Left ventricle myocardium superior (tissue), 1 donor: ENCODE measurements around the gene WDR70. TPM values are rescaled to one million over a fixed set of nuclear protein-coding genes. Genes with fewer than 3 reads are reported as not detected.

Source experiments
- total RNA-seq: library from RNA; stranded (reverse); fragmentation: NEBNext Ultra II Directional; extraction: Animal tissue kit (Norgen Biotek cat#: 25700); gene quantifications from one replicate; pipeline ENCODE4 v1.2.1, GENCODE V29; 2021
- donor health status: DM: no; HTN: yes; CAD: no; lungs with severe emphysema.

Gene WDR70
- total RNA-seq, 1 donor from 2014 or later: 21.5 TPM

Other genes with a start within 250 kb of the WDR70 start
- gene CPLANE1, start 129.9 kb upstream of the WDR70 start, total RNA-seq: 10.3 TPM
- gene NUP155, start 8.2 kb upstream of the WDR70 start, total RNA-seq: 11.1 TPM